HUDEP-2 (cell line): ENCODE measurements around the gene HECW1.

Experiments used
- DNase-seq, 76 experiments: peaks; one replicate each; lab custom pipeline; 2025; ENCODE audit not compliant: unreplicated experiment in 76 of 76; lab: John Stamatoyannopoulos, UW

Gene HECW1

GRCh38 chr7:43142703-43143102, 30.3 kb downstream of the HECW1 start:
- no peak for DNase-seq

- no peak for DNase-seq
Measured at GRCh38 chr7:43143918-43144589, 31.6 kb downstream of the HECW1 start.

GRCh38 chr7:43148161-43148731, 35.8 kb downstream of the HECW1 start:
- DNase-seq = no peak

GRCh38 chr7:43151076-43151475, 38.6 kb downstream of the HECW1 start:
- no peak for DNase-seq

- DNase-seq = no peak
Measured at GRCh38 chr7:43152696-43153095, 40.2 kb downstream of the HECW1 start.

- no peak for DNase-seq
Measured at GRCh38 chr7:43155636-43156035, 43.2 kb downstream of the HECW1 start.

GRCh38 chr7:43163885-43164284, 51.4 kb downstream of the HECW1 start:
- DNase-seq = no peak

- DNase-seq = no peak
Measured at GRCh38 chr7:43164757-43165156, 52.3 kb downstream of the HECW1 start.

- DNase-seq = no peak
Measured at GRCh38 chr7:43166686-43167085, 54.2 kb downstream of the HECW1 start.

- no peak for DNase-seq
Measured at GRCh38 chr7:43169076-43169475, 56.6 kb downstream of the HECW1 start.

GRCh38 chr7:43170571-43170970, 58.1 kb downstream of the HECW1 start:
- DNase-seq = no peak

GRCh38 chr7:43175570-43176200, 63.2 kb downstream of the HECW1 start:
- DNase-seq = no peak

GRCh38 chr7:43179393-43179792, 66.9 kb downstream of the HECW1 start:
- DNase-seq = no peak

- no peak for DNase-seq
Measured at GRCh38 chr7:43192806-43193460, 80.5 kb downstream of the HECW1 start.

GRCh38 chr7:43193893-43194292, 81.4 kb downstream of the HECW1 start:
- DNase-seq = no peak

GRCh38 chr7:43195256-43195655, 82.8 kb downstream of the HECW1 start:
- DNase-seq = no peak

- no peak for DNase-seq
Measured at GRCh38 chr7:43195768-43196167, 83.3 kb downstream of the HECW1 start.

- DNase-seq = no peak
Measured at GRCh38 chr7:43196379-43196778, 83.9 kb downstream of the HECW1 start.

- no peak for DNase-seq
Measured at GRCh38 chr7:43198016-43198415, 85.6 kb downstream of the HECW1 start.

GRCh38 chr7:43198599-43199090, 86.2 kb downstream of the HECW1 start:
- DNase-seq = no peak

- DNase-seq = no peak
Measured at GRCh38 chr7:43199371-43200160, 87.1 kb downstream of the HECW1 start.
